K562 (cell line): ENCODE data around the gene BRDT.

Experiments used
- CTCF ChIP-seq, 3 experiments: IDR thresholded peaks in 2 of 3; conservative IDR thresholded peaks in 1 of 3; 2 replicates each; pipeline ENCODE4 v1.5.1; 2011 to 2012; ENCODE audit warnings: low read length in 3 of 3, mild to moderate bottlenecking in 3 of 3, control low read depth in 2 of 3, improper control_type of control experiment in 1 of 3, inconsistent platforms in 1 of 3, low read depth in 1 of 3, mixed read lengths in 1 of 3, moderate library complexity in 1 of 3; ENCODE audit not compliant: insufficient read depth in 2 of 3
- EP300 ChIP-seq: IDR thresholded peaks from 2 replicates; pipeline ENCODE4 v1.6.1; 2012; ENCODE audit warnings: low read length, improper control_type of control experiment
- JUN ChIP-seq, 2 experiments: sonication (generic) in 1 of 2; formaldehyde crosslinking in 1 of 2; IDR thresholded peaks; 2 replicates each; pipeline versions ENCODE4 v1.6.1 to v1.8.0; 2012 to 2022; ENCODE audit warnings: borderline replicate concordance in 2 of 2, mild to moderate bottlenecking in 2 of 2, improper control_type of control experiment in 1 of 2, low read depth in 1 of 2, low read length in 1 of 2, missing genetic modification reagents in 1 of 2
- JUND ChIP-seq, 2 experiments: IDR thresholded peaks; 2 replicates in 1 of 2; 3 replicates in 1 of 2; pipeline ENCODE4 v1.6.1; 2011; ENCODE audit warnings: borderline replicate concordance in 2 of 2, low read depth in 2 of 2, low read length in 2 of 2, improper control_type of control experiment in 1 of 2, missing biosample characterization in 1 of 2, missing genetic modification characterization in 1 of 2, missing genetic modification reagents in 1 of 2
- NUFIP1 ChIP-seq: fragments of 450-650 bp; IDR thresholded peaks from 2 replicates; pipeline ENCODE4 v1.6.1; 2018; ENCODE audit not compliant: partially characterized antibody
- PREB ChIP-seq: sonication (generic); formaldehyde crosslinking; IDR thresholded peaks from 2 replicates; pipeline ENCODE4 v1.8.1; 2023; ENCODE audit warnings: mild to moderate bottlenecking, missing genetic modification reagents
- RNF2 ChIP-seq: sonication (generic); IDR thresholded peaks from 2 replicates; pipeline ENCODE4 v1.6.1; 2016
- ZBTB26 ChIP-seq: fragments of 450-650 bp; formaldehyde crosslinking; IDR thresholded peaks from 2 replicates; pipeline ENCODE4 v1.4.0; 2022; ENCODE audit warnings: missing genetic modification characterization

- TF ChIP-seq NUFIP1 = no peak
- TF ChIP-seq JUN (IDR thresholded peaks at IDR 0.05; ENCODE audit: borderline replicate concordance, low read depth, low read length) = no peak
- TF ChIP-seq JUN (CRISPR knock-in tag; IDR thresholded peaks at IDR 0.05; ENCODE audit: borderline replicate concordance) = no peak
- TF ChIP-seq EP300 = no peak
- TF ChIP-seq RNF2 = no peak
- no peak for TF ChIP-seq PREB (CRISPR knock-in tag)
- TF ChIP-seq ZBTB26 (CRISPR knock-in tag) = no peak
- no peak for TF ChIP-seq CTCF (IDR thresholded peaks at IDR 0.05 in 2 of 3, conservative IDR thresholded peaks at IDR 0.05 in 1 of 3; ENCODE audit: insufficient read depth in 2 of 3, low read depth in 1 of 3, low read length in 3 of 3)
- no peak for TF ChIP-seq JUND (IDR thresholded peaks at IDR 0.05; ENCODE audit: borderline replicate concordance, low read depth, low read length)
- TF ChIP-seq JUND (tag; IDR thresholded peaks at IDR 0.05; ENCODE audit: borderline replicate concordance, low read depth, low read length) = no peak
Observed at GRCh38 chr1:91901231-91901630, 48.0 kb upstream of the BRDT start.
